OCI-LY7 (cell line): Measurements from ENCODE around the gene STK10. TPM values are rescaled to one million over a fixed set of nuclear protein-coding genes. Genes with fewer than 3 reads are reported as not detected.

Source experiments
- BruUV-seq: library from RNA; stranded (reverse); fragments of 400-500 nt; replicated peaks from 2 replicates; lab custom pipeline; 2021; lab: Mats Ljungman, UMichigan
- CTCF ChIA-PET: fragments of 300-600 bp; sonication (Branson Sonifier 250); formaldehyde crosslinking; loops from one replicate; lab custom pipeline; 2022; ENCODE audit warnings: antibody characterized with exemption; ENCODE audit not compliant: unreplicated experiment; lab: Charles Lee
- POLR2A ChIA-PET: fragments of 300-600 bp; sonication (Branson Sonifier 250); formaldehyde crosslinking; loops from one replicate; lab custom pipeline; 2022; ENCODE audit warnings: antibody characterized with exemption; lab: Charles Lee
- DNase-seq: peaks from one replicate; pipeline ENCODE4 v3.0.0-alpha.2; 2015; ENCODE audit warnings: low spot score
- H2AFZ ChIP-seq: fragments of 200-600 bp; sonication (generic), shearing (Covaris generic); 2 replicates; pipeline ENCODE4 v1.6.1; 2014; ENCODE audit warnings: mild to moderate bottlenecking, antibody characterized with exemption, low read length, moderate library complexity
- H3K27ac ChIP-seq: fragments of 200-600 bp; sonication (generic); 2 replicates; pipeline ENCODE4 v1.5.1; 2014; ENCODE audit warnings: mixed run types, low read depth, mild to moderate bottlenecking, moderate library complexity, low read length, inconsistent platforms; ENCODE audit not compliant: poor library complexity, severe bottlenecking
- H3K36me3 ChIP-seq: fragments of 200-600 bp; sonication (generic); 2 replicates; pipeline ENCODE4 v1.6.1; 2014; ENCODE audit warnings: mild to moderate bottlenecking, antibody characterized with exemption, low read length, moderate library complexity, mixed read lengths; ENCODE audit not compliant: insufficient read depth
- H3K4me1 ChIP-seq: fragments of 200-600 bp; sonication (generic); 2 replicates; pipeline ENCODE4 v1.5.1; 2014; ENCODE audit warnings: mild to moderate bottlenecking, low read length; ENCODE audit not compliant: insufficient read depth, poor library complexity, severe bottlenecking
- H3K4me2 ChIP-seq: fragments of 200-600 bp; sonication (generic); 2 replicates; pipeline ENCODE4 v1.6.1; 2014; ENCODE audit warnings: mild to moderate bottlenecking, low read length
- H3K4me3 ChIP-seq: fragments of 200-600 bp; sonication (generic); 2 replicates; pipeline ENCODE4 v1.5.1; 2014; ENCODE audit warnings: mild to moderate bottlenecking, low read depth, low read length; ENCODE audit not compliant: poor library complexity, severe bottlenecking
- H3K79me2 ChIP-seq: fragments of 200-600 bp; sonication (generic); 2 replicates; pipeline ENCODE4 v1.6.1; 2016; ENCODE audit warnings: low read depth, mild to moderate bottlenecking, low read length, moderate library complexity, mixed read lengths; ENCODE audit not compliant: insufficient read depth
- H3K9me2 ChIP-seq: fragments of 200-600 bp; sonication (generic); 2 replicates; pipeline ENCODE4 v1.6.1; 2016; ENCODE audit warnings: mild to moderate bottlenecking, low read length, mixed read lengths; ENCODE audit not compliant: insufficient read depth
- H3K9me3 ChIP-seq: fragments of 200-600 bp; sonication (generic); 2 replicates; pipeline ENCODE4 v1.6.1; 2014; ENCODE audit warnings: mild to moderate bottlenecking, mixed run types, low read length, mixed read lengths
- H4K20me1 ChIP-seq: fragments of 200-600 bp; sonication (generic); 2 replicates; pipeline ENCODE4 v1.6.1; 2014; ENCODE audit warnings: mild to moderate bottlenecking, antibody characterized with exemption, low read length, moderate library complexity, mixed read lengths; ENCODE audit not compliant: insufficient read depth
- CTCF ChIP-seq: fragments of 200-600 bp; sonication (generic); conservative IDR thresholded peaks from 2 replicates; pipeline ENCODE4 v1.5.1; 2014; ENCODE audit warnings: mild to moderate bottlenecking, antibody characterized with exemption, low read length, moderate library complexity, mixed read lengths
- EZH2phosphoT487 ChIP-seq: fragments of 200-600 bp; sonication (generic); IDR thresholded peaks from 2 replicates; pipeline ENCODE4 v1.6.1; 2018; ENCODE audit warnings: low read depth, borderline replicate concordance, mild to moderate bottlenecking, mixed run types, antibody characterized with exemption, low read length, moderate library complexity, mixed read lengths
- intact Hi-C: fragments of 100-400 bp; cut with micrococcal nuclease; formaldehyde crosslinking; loops from one replicate; pipeline ENCODE4 v1.10.0; 2022; ENCODE audit not compliant: unreplicated experiment
- total RNA-seq, 2 experiments: library from RNA; depleted of rRNA in 1 of 2; stranded (reverse); fragments of >200 nt in 1 of 2; shearing (Covaris generic) in 1 of 2; gene quantifications; 2 replicates each; pipeline ENCODE4 v1.2.3, GENCODE V29; 2014 to 2022

Gene STK10
- total RNA-seq, 2 experiments from 2014 or later: 53.7 to 89.7 TPM

DNA sequence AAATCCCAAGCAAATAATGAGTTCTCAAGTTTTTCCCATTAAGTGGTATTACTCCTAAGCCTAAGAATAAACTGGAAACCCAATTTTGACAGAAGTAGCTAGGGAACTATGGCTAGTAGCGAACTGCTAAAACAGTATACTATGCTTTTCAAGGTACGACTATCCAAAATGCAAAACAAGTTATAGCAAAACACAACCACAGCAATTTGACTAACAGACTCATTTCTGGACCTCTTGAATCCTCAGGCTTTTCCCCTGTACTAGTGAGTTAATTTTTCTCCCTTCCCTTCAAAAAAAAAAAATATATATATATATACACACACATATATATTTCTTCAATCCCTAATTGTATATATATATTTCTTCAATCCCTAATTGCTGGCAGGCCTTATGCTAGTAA lies 188.9 kb downstream of the STK10 start:
- BruUV-seq: no TSS peak
- peaks cover 36% of the 10 kb centered on the region; the same call in 1 of the 2 replicates for H4K20me1 ChIP-seq
- no peak for DNase-seq
- peaks cover 95% of the 10 kb centered on the region for H3K79me2 ChIP-seq
- intact Hi-C loops: no loop called here
- H3K4me1 ChIP-seq: peaks cover 47% of the 10 kb centered on the region
- H3K4me3 ChIP-seq: no peak overlapping the region
- CTCF ChIA-PET: no interaction called here
- POLR2A ChIA-PET: interaction anchor here (0.6 to 2.4 kb wide), 3 partner anchors 9 to 33 kb away, joined by 3 to 13 read pairs (median 3); partner anchors contain the start of gene FBXW11
- no peaks in the 10 kb centered on the region for H3K9me3 ChIP-seq
- H3K27ac ChIP-seq: no peak overlapping the region
- no peak for TF ChIP-seq EZH2phosphoT487
- no peak for TF ChIP-seq CTCF
- H3K9me2 ChIP-seq: no peaks in the 10 kb centered on the region
- H3K4me2 ChIP-seq: peak overlapping the region; percentile 73
- peaks cover 31% of the 10 kb centered on the region for H3K36me3 ChIP-seq
- H2AFZ ChIP-seq: no peak overlapping the region

DNA sequence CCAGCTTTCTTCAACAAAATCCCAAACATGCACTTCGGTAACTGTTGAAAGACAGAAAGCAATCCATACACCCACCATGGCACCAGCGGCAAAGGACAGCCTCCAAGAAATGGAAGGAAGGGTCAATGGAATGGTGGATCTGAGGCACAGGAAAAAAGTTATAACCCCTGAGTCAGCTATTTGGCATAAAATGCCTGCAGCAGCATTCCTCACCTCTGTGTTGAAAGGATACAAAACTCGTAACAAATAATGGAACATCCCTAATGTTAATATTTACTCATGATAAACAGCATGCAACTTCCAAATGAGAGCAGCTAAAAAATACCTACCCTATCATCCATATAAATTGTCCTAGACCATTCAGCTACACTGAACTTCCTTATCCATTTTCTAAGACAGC lies 191.0 kb downstream of the STK10 start:
- H3K79me2 ChIP-seq: peaks cover 82% of the 10 kb centered on the region
- peaks cover 48% of the 10 kb centered on the region for H3K36me3 ChIP-seq
- TF ChIP-seq CTCF: no peak
- ChIA-PET CTCF (no interaction called here), POLR2A (interaction anchor here (1.0 to 2.4 kb wide), 5 partner anchors 9 to 13 kb away, joined by 4 to 18 read pairs (median 5); partner anchors contain the start of gene FBXW11)
- no peak overlapping the region for H3K27ac ChIP-seq
- no TSS peak for BruUV-seq
- no peak for DNase-seq
- peaks cover 27% of the 10 kb centered on the region; the same call in 1 of the 2 replicates for H4K20me1 ChIP-seq
- peaks cover 31% of the 10 kb centered on the region for H3K4me1 ChIP-seq
- intact Hi-C loops: no loop called here
- no peak overlapping the region for H3K4me3 ChIP-seq
- no peak overlapping the region for H2AFZ ChIP-seq
- no peaks in the 10 kb centered on the region for H3K9me2 ChIP-seq
- H3K4me2 ChIP-seq: no peak overlapping the region
- H3K9me3 ChIP-seq: no peaks in the 10 kb centered on the region

DNA sequence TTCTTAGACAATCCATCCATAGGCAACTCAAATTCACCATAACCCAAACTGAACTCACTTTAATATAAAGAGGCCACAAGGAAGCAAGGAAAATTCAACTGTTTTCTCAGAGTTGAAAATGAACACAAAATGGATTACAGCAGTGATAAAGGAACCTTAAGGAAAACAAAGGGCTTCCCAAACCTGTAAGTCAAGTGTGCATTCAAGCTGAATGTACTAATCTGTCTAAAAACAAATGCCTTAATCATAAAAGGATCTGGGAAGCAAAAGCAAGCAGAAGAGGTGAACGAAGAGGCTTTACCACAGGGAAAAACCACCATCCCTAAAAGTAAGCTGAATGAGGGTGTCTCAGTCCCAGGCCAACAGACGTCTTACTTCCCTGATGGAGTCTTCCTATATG lies 195.2 kb downstream of the STK10 start:
- DNase-seq: no peak
- H3K4me1 ChIP-seq: peaks cover 24% of the 10 kb centered on the region
- intact Hi-C loops: no loop called here
- no peaks in the 10 kb centered on the region for H3K9me2 ChIP-seq
- ChIA-PET CTCF (no interaction called here), POLR2A (no interaction called here)
- 0 out of 2 replicates have a peak, but pooled peaks cover 6% of the 10 kb centered on the region for H4K20me1 ChIP-seq
- TF ChIP-seq EZH2phosphoT487 (no peak), CTCF (no peak)
- no peaks in the 10 kb centered on the region for H3K9me3 ChIP-seq
- no peak overlapping the region for H3K4me3 ChIP-seq
- no peak overlapping the region for H3K4me2 ChIP-seq
- peaks cover 72% of the 10 kb centered on the region for H3K79me2 ChIP-seq
- H2AFZ ChIP-seq: no peak overlapping the region
- H3K27ac ChIP-seq: no peak overlapping the region
- BruUV-seq: no TSS peak
- peaks cover 69% of the 10 kb centered on the region for H3K36me3 ChIP-seq
